Stimulated activated CD4-positive, alpha-beta T cell treated with anti-CD3 and anti-CD28 coated beads, TNF-alpha, amount 100 ng/mL, for 4 hours (primary cell): Measurements from ENCODE around the gene EFR3B.
A peak's percentile ranks its signal among the peaks of the same experiment; 100 is the strongest.

Experiments used
- DNase-seq, 3 experiments: peaks; one replicate each; pipeline ENCODE4 v3.0.0-alpha.2; 2020; ENCODE audit warnings: low read depth in 3 of 3

Gene EFR3B

GRCh38 chr2:25034081-25034480 is 7.8 kb upstream of the EFR3B start:
- DNase-seq: no peak

GRCh38 chr2:25035537-25036220 is 6.2 kb upstream of the EFR3B start:
- no peak for DNase-seq

DNA sequence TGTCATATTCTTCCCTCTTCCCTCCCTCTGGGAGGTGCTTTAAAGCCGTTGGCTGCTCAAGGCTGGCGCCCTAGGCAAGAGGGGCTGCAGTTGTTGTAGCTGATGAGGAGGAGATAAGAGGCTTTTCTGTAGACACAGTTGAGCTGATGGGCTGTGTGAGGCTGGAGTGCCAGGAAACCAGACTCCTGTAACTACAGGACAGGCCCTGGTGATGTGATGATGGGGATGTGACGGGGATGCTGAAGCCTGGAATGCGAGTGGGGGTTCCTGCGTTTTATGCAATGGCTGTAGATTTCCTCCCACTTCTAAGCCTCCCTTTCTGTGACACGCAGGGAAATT is 5.7 kb upstream of the EFR3B start:
- DNase-seq: no peak

- no peak for DNase-seq
Measured at GRCh38 chr2:25039126-25039525, 2.8 kb upstream of the EFR3B start.

DNA sequence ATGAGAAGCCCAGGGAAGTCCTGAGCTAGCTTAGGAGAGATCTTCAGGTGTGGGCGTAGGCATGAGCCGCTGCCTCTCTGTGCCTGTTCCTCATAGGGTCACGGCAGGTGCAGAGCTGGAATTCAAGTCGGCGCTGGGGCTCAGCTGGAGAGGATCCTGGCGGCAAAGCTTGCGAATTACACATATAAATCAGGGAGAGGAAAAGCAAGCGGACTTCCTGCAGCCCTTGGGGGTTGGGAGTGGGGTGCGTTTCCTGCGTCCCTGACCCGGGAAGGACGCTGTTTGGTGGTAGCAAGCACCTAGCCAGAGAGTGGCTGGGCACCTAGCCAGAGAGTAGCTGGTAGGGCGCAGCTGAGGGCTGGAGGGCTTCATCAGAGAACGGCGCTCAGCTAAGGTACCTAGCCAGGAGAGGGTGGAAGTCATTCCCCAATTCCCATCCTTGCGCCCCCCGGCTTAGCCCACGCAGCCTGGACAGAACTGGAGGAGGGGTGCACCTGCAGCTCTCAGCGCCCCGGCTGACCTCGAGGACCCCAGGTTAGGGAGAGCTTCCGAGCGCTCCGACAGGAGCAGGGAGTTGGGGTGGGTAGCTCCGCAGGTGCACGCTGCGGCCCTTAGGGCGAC is 459 bp upstream of the EFR3B start:
- DNase-seq: peak in 1 of 3 experiments; percentile 2

DNA sequence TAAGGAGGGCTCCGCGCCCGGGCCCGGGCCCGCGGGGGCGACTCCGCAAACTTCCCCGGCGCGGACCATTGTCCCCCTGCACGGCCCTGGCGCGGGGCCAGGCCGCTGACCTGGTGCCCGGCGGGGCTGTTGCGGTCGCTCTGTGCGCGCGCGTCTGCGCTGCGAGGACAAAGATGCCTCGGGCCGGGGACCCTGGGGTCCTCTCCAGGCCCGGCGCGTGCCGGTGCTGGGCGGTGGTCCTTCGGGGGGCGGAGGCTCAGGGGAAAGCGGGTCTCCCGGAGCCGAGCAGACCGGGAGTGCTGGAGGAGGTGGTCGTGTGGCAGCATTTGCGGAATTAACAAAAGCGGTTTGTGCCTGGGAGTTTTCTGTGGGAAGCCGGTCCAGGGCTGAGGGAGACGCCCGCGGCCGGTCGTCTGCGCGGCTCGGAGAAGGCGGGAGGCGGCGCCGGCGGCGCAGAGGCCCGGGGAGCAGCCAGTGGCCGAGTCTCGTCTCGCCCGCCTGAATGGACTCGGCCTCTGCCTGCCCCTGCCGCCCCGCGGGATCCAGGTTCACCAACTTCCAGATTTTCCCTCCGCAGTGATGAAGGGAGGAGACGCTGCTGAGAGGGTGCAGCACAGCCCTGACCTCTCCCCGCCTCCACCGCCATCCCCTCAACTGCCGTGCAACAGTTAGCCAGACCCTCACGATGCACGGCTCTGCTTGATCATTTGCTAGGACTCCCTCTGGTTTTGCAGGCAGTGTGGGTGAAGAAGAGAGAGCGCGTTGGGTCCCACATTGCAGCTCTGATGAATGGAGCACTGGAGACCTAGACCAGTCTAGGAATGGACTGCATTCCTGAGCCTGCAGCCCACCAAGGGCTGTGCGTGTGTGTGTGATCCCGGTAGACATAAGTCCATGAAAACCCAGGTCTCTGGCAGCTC is 705 bp downstream of the EFR3B start:
- DNase-seq: peak in 1 of 3 experiments; percentile 4

- no peak for DNase-seq
Measured at GRCh38 chr2:25043241-25043867, 1.5 kb downstream of the EFR3B start.

DNA sequence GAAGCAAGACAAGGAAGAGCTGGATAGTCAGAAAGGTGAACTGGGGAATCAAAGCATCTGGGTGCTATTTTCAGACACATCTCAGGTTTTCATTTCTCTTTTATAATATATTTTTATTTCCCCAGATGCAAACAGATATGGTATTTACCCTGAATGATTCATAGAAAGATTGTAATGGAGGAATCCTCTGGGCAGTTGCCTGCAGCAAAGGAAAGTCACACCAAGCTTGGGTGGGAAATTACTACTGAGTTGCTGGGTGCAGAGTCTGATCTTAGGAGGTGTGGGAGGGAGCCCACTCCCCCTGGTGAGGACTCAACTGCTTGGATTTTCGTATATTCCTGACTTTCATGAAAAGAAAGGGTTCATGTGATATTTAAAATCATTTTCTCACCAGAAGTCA is 2.1 kb downstream of the EFR3B start:
- DNase-seq: no peak

DNA sequence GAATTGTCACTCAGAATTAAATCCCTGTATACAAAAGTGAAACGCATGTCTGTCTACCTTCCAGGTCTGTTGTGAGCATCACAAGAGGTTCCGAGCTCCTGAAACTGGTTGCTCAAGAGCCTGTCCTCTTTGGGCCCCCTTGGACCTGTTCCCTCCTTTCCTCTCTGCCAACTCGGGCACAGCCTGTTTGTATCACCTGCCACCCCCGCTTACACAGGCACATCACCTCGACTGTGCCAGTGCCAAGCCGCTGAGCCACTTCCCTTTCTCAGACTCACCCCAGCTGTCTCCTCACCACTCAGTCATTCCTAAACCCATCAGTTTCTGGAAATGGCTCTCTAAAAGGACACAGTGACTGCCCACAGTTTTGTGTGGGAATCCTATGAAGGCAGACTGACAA is 3.1 kb downstream of the EFR3B start:
- no peak for DNase-seq

GRCh38 chr2:25049422-25049821 is 7.5 kb downstream of the EFR3B start:
- no peak for DNase-seq

DNA sequence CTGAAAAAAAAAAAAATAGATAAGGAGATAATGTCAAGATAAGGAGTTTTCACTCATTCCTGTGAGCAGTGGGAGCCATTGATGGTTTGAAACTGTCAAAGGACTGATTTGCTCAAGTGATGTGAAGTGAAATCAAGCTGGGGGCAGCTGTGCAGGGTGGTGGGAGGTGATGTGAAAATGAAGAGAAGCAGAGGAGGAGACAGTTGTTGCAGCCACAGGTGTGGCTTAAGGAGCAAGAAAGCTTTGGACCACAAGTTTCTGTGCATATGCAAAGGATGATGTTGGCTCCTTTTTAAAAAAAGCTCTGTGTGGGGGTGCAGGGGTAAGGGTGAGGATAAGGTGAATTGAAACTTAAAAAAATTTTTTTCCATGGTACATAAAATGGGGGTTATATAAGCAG is 8.3 kb downstream of the EFR3B start:
- no peak for DNase-seq

DNA sequence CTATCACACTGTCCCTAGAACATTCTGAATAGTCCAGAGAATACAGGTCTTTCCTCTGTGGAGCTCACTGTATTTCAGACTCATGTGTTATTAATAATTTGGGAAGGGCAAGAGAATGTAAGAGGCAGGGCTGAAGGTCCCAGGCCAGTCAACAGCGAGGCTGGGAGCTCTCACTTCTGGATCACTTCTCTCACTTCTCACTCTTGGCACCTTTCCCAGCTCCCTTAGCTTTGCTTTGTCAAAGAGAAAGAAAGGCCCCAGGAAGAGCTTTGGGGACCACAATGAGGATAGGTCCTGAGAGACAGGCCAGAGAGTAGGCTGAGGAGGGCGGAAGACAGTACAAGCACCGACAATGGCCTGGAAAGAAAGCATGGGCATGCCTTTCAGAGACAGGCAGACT is 11.2 kb downstream of the EFR3B start:
- DNase-seq: no peak

- DNase-seq: no peak
Measured at GRCh38 chr2:25054720-25055119, 12.8 kb downstream of the EFR3B start.

- no peak for DNase-seq
Measured at GRCh38 chr2:25055376-25055920, 13.6 kb downstream of the EFR3B start.

- DNase-seq: no peak
Measured at GRCh38 chr2:25056098-25056821, 14.4 kb downstream of the EFR3B start.

- no peak for DNase-seq
Measured at GRCh38 chr2:25062511-25062917, 20.6 kb downstream of the EFR3B start.

GRCh38 chr2:25063876-25064660 is 22.2 kb downstream of the EFR3B start:
- no peak for DNase-seq

- DNase-seq: no peak
Measured at GRCh38 chr2:25065768-25066167, 23.9 kb downstream of the EFR3B start.

- DNase-seq: no peak
Measured at GRCh38 chr2:25066455-25066854, 24.6 kb downstream of the EFR3B start.

DNA sequence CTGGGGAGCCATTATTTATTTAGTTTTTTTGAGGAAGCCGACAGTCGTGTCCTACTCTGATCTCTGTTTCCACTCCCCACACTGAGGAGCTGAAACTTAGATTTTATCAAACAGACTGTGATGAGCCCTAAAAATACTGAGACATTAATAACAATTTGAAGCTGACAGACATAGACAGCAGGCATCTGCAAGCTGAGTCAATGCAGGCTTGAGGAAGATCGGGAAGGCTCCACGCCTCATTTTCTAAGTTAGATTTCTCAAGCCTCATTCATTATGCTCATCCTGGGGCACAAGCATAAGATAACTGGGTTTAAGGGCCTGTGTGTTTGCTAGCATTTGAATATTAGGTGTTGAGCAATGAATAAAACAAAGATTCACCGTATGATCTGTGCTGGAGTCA is 26.3 kb downstream of the EFR3B start:
- DNase-seq: no peak

- no peak for DNase-seq
Measured at GRCh38 chr2:25071966-25072365, 30.1 kb downstream of the EFR3B start.
